Uterus (tissue), 2 donors: ENCODE data around the gene SMAP2.

Experiments used
- POLR2A ChIP-seq, 2 donors: fragments of 450-650 bp; IDR thresholded peaks; one replicate each; pipeline ENCODE4 v1.6.1; 2016; ENCODE audit warnings: antibody characterized with exemption in 2 of 2, mild to moderate bottlenecking in 1 of 2, moderate library complexity in 1 of 2
- TF ChIP-seq, protein P1 (sequence below), 4 experiments: fragments of 200-600 bp in 2 of 4; fragments of 450-650 bp in 2 of 4; sonication (generic) in 2 of 4; IDR thresholded peaks; one replicate each; pipeline ENCODE4 v1.5.1; 2016 to 2019; ENCODE audit warnings: antibody characterized with exemption in 4 of 4, mild to moderate bottlenecking in 2 of 4, moderate library complexity in 1 of 4

DNA sequence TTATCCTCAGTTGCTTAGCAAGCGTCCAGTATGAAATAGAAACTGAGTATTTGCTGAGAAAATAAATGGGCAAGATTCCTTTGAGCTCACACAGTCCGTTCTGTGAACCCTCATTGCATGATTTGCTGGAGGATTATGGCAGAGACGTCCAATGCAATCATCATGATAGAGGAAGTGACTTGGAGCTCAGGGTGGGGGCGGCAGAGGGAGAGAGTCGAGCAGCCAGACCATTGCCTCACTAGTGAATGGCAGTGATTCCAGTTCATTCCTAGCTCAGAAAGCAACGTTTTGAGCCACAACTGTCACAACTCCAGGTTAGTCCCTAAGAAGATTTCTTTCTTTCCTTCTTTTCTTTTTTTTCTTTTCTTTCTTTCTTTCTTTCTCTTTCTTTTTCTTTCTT, 28.9 kb upstream of the SMAP2 start:
- TF ChIP-seq, protein P1, sequence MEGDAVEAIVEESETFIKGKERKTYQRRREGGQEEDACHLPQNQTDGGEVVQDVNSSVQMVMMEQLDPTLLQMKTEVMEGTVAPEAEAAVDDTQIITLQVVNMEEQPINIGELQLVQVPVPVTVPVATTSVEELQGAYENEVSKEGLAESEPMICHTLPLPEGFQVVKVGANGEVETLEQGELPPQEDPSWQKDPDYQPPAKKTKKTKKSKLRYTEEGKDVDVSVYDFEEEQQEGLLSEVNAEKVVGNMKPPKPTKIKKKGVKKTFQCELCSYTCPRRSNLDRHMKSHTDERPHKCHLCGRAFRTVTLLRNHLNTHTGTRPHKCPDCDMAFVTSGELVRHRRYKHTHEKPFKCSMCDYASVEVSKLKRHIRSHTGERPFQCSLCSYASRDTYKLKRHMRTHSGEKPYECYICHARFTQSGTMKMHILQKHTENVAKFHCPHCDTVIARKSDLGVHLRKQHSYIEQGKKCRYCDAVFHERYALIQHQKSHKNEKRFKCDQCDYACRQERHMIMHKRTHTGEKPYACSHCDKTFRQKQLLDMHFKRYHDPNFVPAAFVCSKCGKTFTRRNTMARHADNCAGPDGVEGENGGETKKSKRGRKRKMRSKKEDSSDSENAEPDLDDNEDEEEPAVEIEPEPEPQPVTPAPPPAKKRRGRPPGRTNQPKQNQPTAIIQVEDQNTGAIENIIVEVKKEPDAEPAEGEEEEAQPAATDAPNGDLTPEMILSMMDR (IDR thresholded peaks at IDR 0.05) = no peak
- TF ChIP-seq POLR2A (IDR thresholded peaks at IDR 0.05) = no peak
